Sigmoid colon (tissue), 4 donors: ENCODE results near the gene USP13.

Experiments used
- EP300 ChIP-seq, 4 donors: sonication (generic); formaldehyde crosslinking; IDR thresholded peaks; one replicate each; pipeline ENCODE4 v1.6.1; 2017; ENCODE audit warnings: antibody characterized with exemption in 4 of 4
- POLR2A ChIP-seq, 2 donors: fragments of 450-650 bp; IDR thresholded peaks; one replicate each; pipeline ENCODE4 v1.6.1; 2016; ENCODE audit warnings: antibody characterized with exemption in 2 of 2, mild to moderate bottlenecking in 2 of 2, moderate library complexity in 2 of 2
- POLR2AphosphoS5 ChIP-seq, 4 donors: sonication (generic); formaldehyde crosslinking; IDR thresholded peaks; one replicate each; pipeline ENCODE4 v1.6.1; 2017; ENCODE audit warnings: antibody characterized with exemption in 4 of 4
- TF ChIP-seq, protein P1 (sequence below), 4 experiments: fragments of 450-650 bp in 3 of 4; fragments of 200-600 bp in 1 of 4; IDR thresholded peaks; one replicate each; pipeline ENCODE4 v1.5.1; 2016 to 2019; ENCODE audit warnings: antibody characterized with exemption in 4 of 4, mild to moderate bottlenecking in 3 of 4, moderate library complexity in 2 of 4

DNA sequence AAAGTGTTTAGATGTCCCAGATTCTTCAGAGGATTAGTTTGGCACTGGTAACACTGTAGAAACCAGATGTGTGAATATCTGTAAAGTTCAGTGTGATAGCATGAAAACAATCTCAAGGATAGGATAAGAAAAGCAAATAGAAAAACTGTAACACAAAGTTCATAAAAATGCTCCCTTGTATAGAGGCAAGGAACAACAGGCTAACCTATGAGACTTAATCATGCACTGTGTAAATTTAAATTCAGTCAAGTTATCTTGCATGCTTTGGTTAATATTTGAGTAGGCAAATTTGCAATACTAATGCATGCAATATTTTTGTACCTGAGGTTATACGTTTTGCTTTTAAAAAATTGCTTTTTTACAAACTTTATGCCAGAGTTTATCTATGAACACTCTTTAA, 144.4 kb downstream of the USP13 start:
- TF ChIP-seq POLR2AphosphoS5 (IDR thresholded peaks at IDR 0.05) = no peak
- TF ChIP-seq, protein P1, sequence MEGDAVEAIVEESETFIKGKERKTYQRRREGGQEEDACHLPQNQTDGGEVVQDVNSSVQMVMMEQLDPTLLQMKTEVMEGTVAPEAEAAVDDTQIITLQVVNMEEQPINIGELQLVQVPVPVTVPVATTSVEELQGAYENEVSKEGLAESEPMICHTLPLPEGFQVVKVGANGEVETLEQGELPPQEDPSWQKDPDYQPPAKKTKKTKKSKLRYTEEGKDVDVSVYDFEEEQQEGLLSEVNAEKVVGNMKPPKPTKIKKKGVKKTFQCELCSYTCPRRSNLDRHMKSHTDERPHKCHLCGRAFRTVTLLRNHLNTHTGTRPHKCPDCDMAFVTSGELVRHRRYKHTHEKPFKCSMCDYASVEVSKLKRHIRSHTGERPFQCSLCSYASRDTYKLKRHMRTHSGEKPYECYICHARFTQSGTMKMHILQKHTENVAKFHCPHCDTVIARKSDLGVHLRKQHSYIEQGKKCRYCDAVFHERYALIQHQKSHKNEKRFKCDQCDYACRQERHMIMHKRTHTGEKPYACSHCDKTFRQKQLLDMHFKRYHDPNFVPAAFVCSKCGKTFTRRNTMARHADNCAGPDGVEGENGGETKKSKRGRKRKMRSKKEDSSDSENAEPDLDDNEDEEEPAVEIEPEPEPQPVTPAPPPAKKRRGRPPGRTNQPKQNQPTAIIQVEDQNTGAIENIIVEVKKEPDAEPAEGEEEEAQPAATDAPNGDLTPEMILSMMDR (IDR thresholded peaks at IDR 0.05) = no peak
- no peak for TF ChIP-seq POLR2A (IDR thresholded peaks at IDR 0.05)
- TF ChIP-seq EP300 (IDR thresholded peaks at IDR 0.05) = no peak
